ENCODE measurements around the gene PAK5. TPM values are rescaled to one million over a fixed set of nuclear protein-coding genes. Genes with fewer than 3 reads are reported as not detected.

PAK5 gene
- total and polyA plus RNA-seq, 2 donors (not counting 1 experiment from before 2014, with no cell fraction given) = not detected

DNA sequence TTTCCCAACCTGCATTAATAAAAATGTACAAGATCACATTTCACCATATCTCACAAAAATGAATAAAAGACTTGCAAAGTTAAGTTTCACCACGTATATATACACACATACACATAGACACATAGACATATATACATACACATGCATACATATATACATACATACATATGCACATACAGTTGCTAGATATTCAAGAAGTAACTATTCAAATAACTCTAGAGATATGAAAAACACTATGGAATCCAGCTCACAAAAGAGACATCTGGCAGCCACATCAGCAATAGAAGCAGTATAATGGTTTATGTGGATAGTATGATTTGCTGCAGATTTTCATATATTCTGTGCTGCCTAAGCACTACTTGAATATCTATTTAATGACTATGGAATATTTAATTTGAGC, 28.1 kb downstream of the PAK5 start:
- no peak overlapping the region for H3K4me3 ChIP-seq (ENCODE audit: control extremely low read depth in 1 of 5, extremely low read depth in 1 of 5, insufficient read depth in 1 of 5, low read depth in 2 of 5, low read length in 4 of 5)
- CTCF ChIA-PET = no interaction called here
- POLR2A ChIA-PET = no interaction called here

DNA sequence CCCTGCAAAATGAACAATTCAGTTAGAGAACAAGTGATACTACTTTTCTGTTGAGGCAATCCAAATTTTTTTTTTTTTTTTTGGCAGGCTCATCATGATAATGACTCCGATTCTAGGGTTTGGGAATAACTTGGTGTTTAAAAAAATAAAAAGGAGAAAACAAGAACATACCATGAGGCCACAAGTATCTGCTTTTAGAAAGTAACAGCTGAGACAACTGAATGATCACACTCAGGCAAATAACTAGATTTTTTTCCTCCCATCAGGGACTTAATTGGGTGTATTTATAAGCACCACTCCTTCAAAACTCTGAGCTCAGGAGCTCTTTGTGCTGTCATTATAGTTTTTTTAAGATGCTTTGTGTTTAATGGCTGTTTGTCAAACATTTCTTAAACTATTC, 29.6 kb downstream of the PAK5 start:
- ATAC-seq (ENCODE audit: low read depth) = no peak
- Histone ChIP-seq H2AFZ (ENCODE audit: insufficient read depth, low read depth, low read length, poor library complexity, severe bottlenecking) (no peak overlapping the region), H3K36me3 (replicated peaks in 1 of 2; ENCODE audit: control extremely low read depth in 1 of 2, control insufficient read depth in 1 of 2, extremely low read depth in 1 of 2, insufficient read depth in 2 of 2, low read length in 1 of 2) (no peaks in the 10 kb centered on the region), H4K20me1 (ENCODE audit: control insufficient read depth, insufficient read depth, low read length, poor library complexity, severe bottlenecking) (no peaks in the 10 kb centered on the region), H3K4me3 (ENCODE audit: control extremely low read depth in 1 of 5, extremely low read depth in 1 of 5, insufficient read depth in 1 of 5, low read depth in 2 of 5, low read length in 4 of 5) (no peak overlapping the region), H3K9me3 (ENCODE audit: control extremely low read depth in 1 of 3, control insufficient read depth in 2 of 3, insufficient read depth in 1 of 3, low read length in 2 of 3) (no peaks in the 10 kb centered on the region), H3K27me3 (replicated peaks in 1 of 4; ENCODE audit: control extremely low read depth in 1 of 4, control insufficient read depth in 3 of 4, insufficient read depth in 4 of 4, low read length in 3 of 4) (no peaks in the 10 kb centered on the region), H3K4me2 (replicated peaks; ENCODE audit: low read depth, low read length, poor library complexity, severe bottlenecking) (no peak overlapping the region), H3K27ac (ENCODE audit: low read length in 2 of 2) (no peak overlapping the region), H3K9ac (ENCODE audit: low read length) (no peak overlapping the region), H3K4me1 (ENCODE audit: control insufficient read depth in 2 of 2, insufficient read depth in 2 of 2, low read length in 2 of 2) (no peaks in the 10 kb centered on the region), H3K79me2 (ENCODE audit: control insufficient read depth, insufficient read depth, low read length) (no peaks in the 10 kb centered on the region)
- intact Hi-C loops (cut with micrococcal nuclease) = no loop called here
- no peaks in the 10 kb centered on the region for H3K9me3 Mint-ChIP-seq (ENCODE audit: insufficient read depth)
- H3K27ac Mint-ChIP-seq = no peak overlapping the region
- ChIA-PET POLR2A (no interaction called here), CTCF (interaction anchor here (0.6 kb wide), 2 partner anchors 509 to 1757 kb away, joined by 3 to 5 read pairs; no protein-coding TSS in a partner anchor)
- TF ChIP-seq, protein P1, sequence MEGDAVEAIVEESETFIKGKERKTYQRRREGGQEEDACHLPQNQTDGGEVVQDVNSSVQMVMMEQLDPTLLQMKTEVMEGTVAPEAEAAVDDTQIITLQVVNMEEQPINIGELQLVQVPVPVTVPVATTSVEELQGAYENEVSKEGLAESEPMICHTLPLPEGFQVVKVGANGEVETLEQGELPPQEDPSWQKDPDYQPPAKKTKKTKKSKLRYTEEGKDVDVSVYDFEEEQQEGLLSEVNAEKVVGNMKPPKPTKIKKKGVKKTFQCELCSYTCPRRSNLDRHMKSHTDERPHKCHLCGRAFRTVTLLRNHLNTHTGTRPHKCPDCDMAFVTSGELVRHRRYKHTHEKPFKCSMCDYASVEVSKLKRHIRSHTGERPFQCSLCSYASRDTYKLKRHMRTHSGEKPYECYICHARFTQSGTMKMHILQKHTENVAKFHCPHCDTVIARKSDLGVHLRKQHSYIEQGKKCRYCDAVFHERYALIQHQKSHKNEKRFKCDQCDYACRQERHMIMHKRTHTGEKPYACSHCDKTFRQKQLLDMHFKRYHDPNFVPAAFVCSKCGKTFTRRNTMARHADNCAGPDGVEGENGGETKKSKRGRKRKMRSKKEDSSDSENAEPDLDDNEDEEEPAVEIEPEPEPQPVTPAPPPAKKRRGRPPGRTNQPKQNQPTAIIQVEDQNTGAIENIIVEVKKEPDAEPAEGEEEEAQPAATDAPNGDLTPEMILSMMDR (IDR thresholded peaks at IDR 0.05) = no peak
- TF ChIP-seq EZH2 (IDR thresholded peaks at IDR 0.05; ENCODE audit: borderline replicate concordance, insufficient read depth, low read depth, low read length, poor library complexity, severe bottlenecking) = no peak
- no CpG with 5 or more reads among the region's 1 CpG for WGBS (ENCODE audit: insufficient coverage)
- no peak for DNase-seq
- no peaks in the 10 kb centered on the region for H3K4me1 Mint-ChIP-seq
- H3K27me3 Mint-ChIP-seq = no peaks in the 10 kb centered on the region
- H3K4me3 Mint-ChIP-seq = no peak overlapping the region

More for the DNA sequence above, 28.1 kb downstream of the PAK5 start:
- DNase-seq (no peak), ATAC-seq (ENCODE audit: low read depth) (no peak)
- Mint-ChIP-seq H3K4me3 (no peak overlapping the region), H3K4me1 (no peaks in the 10 kb centered on the region), H3K27ac (no peak overlapping the region), H3K27me3 (no peaks in the 10 kb centered on the region), H3K9me3 (ENCODE audit: insufficient read depth) (no peaks in the 10 kb centered on the region)
- intact Hi-C loops (cut with micrococcal nuclease) = no loop called here
- TF ChIP-seq, protein P1 (IDR thresholded peaks at IDR 0.05) = no peak
- TF ChIP-seq EZH2 (IDR thresholded peaks at IDR 0.05; ENCODE audit: borderline replicate concordance, insufficient read depth, low read depth, low read length, poor library complexity, severe bottlenecking) = no peak
- H4K20me1 ChIP-seq (ENCODE audit: control insufficient read depth, insufficient read depth, low read length, poor library complexity, severe bottlenecking) = no peaks in the 10 kb centered on the region
- H3K79me2 ChIP-seq (ENCODE audit: control insufficient read depth, insufficient read depth, low read length) = no peaks in the 10 kb centered on the region
- H3K4me2 ChIP-seq (replicated peaks; ENCODE audit: low read depth, low read length, poor library complexity, severe bottlenecking) = no peak overlapping the region
- no peak overlapping the region for H3K27ac ChIP-seq (ENCODE audit: low read length in 2 of 2)
- WGBS (ENCODE audit: insufficient coverage) = no CpG with 5 or more reads among the region's 1 CpG
- no peaks in the 10 kb centered on the region for H3K27me3 ChIP-seq (replicated peaks in 1 of 4; ENCODE audit: control extremely low read depth in 1 of 4, control insufficient read depth in 3 of 4, insufficient read depth in 4 of 4, low read length in 3 of 4)
- no peaks in the 10 kb centered on the region for H3K9me3 ChIP-seq (ENCODE audit: control extremely low read depth in 1 of 3, control insufficient read depth in 2 of 3, insufficient read depth in 1 of 3, low read length in 2 of 3)
- H3K9ac ChIP-seq (ENCODE audit: low read length) = no peak overlapping the region
- no peaks in the 10 kb centered on the region for H3K36me3 ChIP-seq (replicated peaks in 1 of 2; ENCODE audit: control extremely low read depth in 1 of 2, control insufficient read depth in 1 of 2, extremely low read depth in 1 of 2, insufficient read depth in 2 of 2, low read length in 1 of 2)
- no peak overlapping the region for H2AFZ ChIP-seq (ENCODE audit: insufficient read depth, low read depth, low read length, poor library complexity, severe bottlenecking)
- H3K4me1 ChIP-seq (ENCODE audit: control insufficient read depth in 2 of 2, insufficient read depth in 2 of 2, low read length in 2 of 2) = no peaks in the 10 kb centered on the region

All from B cell (primary cell).